Vagina (tissue), 2 donors: Measurements from ENCODE around the gene CREB5. TPM values are rescaled to one million over a fixed set of nuclear protein-coding genes. Genes with fewer than 3 reads are reported as not detected.

Source experiments
- DNase-seq, 2 donors: peaks; one replicate each; pipeline ENCODE4 v3.0.0-alpha.2; 2017; ENCODE audit errors: extremely low spot score in 2 of 2
- H3K27ac ChIP-seq: fragments of 200-600 bp; sonication (generic); one replicate; pipeline ENCODE4 v1.5.1; 2019
- H3K27me3 ChIP-seq: fragments of 200-600 bp; sonication (generic); one replicate; pipeline ENCODE4 v1.5.1; 2019
- H3K36me3 ChIP-seq, 2 donors: fragments of 200-600 bp; sonication (generic); one replicate each; pipeline ENCODE4 v1.5.1; 2017 to 2019
- H3K4me1 ChIP-seq: fragments of 200-600 bp; sonication (generic); one replicate; pipeline ENCODE4 v1.5.1; 2019
- H3K4me3 ChIP-seq, 2 donors: fragments of 200-600 bp; sonication (generic); 1 replicate in 1 of 2; 2 replicates in 1 of 2; pipeline ENCODE4 v1.5.1; 2016 to 2019
- H3K9me3 ChIP-seq: fragments of 200-600 bp; sonication (generic); one replicate; pipeline ENCODE4 v1.5.1; 2019
- CTCF ChIP-seq, 3 experiments: fragments of 450-650 bp in 2 of 3; fragments of 200-600 bp in 1 of 3; sonication (generic) in 1 of 3; IDR thresholded peaks; one replicate each; pipeline ENCODE4 v1.5.1; 2017 to 2019; ENCODE audit warnings: antibody characterized with exemption in 3 of 3, mild to moderate bottlenecking in 2 of 3, moderate library complexity in 2 of 3
- POLR2A ChIP-seq, 2 donors: fragments of 450-650 bp; IDR thresholded peaks; one replicate each; pipeline ENCODE4 v1.6.1; 2017; ENCODE audit warnings: antibody characterized with exemption in 2 of 2, mild to moderate bottlenecking in 2 of 2, moderate library complexity in 2 of 2
- POLR2AphosphoS5 ChIP-seq, 2 donors: sonication (generic); formaldehyde crosslinking; IDR thresholded peaks; one replicate each; pipeline ENCODE4 v1.9.0; 2017; ENCODE audit warnings: antibody characterized with exemption in 2 of 2, mild to moderate bottlenecking in 2 of 2, low read depth in 1 of 2; ENCODE audit not compliant: insufficient read depth in 1 of 2
- intact Hi-C: fragments of 100-400 bp; cut with DNase I; formaldehyde crosslinking; loops from one replicate; pipeline ENCODE4 v1.15.1; 2023
- total RNA-seq: library from RNA; depleted of rRNA; stranded (reverse); fragments of >200 nt; gene quantifications from one replicate; pipeline ENCODE4 v1.2.3, GENCODE V29; 2016

The CREB5 gene
- total RNA-seq, 1 donor from 2014 or later: 23.1 TPM

DNA sequence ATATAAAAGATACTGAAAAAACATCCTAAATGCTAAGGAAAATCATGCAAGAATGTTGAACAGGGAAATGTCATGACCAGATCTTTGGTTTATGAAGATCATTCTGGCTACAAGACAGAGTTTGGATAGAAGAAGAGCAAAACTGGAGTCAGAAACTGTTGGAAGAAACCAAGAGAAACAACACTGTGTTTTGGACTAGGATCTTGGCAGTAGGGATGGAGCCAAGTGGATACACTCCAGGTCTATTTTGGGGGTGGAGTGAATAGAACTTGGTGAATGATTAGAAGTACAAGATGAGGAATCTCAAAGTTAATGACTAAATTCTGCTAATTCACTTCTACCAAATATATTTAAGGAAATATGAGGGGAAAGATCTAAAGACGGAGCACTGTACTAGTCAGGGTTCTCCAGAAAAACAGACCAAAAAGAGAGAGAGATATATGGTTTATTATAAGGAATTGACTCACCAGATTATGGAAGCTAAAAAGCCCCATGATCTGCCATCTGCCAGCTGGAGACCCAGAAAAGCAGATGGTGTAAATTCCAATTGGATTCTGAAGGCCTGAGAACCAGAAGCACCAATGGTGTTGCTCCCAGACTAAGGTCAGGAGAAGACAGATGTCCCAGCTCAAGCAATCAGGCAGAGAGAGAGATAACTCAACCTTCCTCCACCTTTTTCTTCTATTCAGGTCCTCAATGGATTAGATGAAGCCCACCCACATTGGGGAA lies 290.9 kb downstream of the CREB5 start:
- no peak for DNase-seq
- H3K9me3 ChIP-seq: no peaks in the 10 kb centered on the region
- intact Hi-C loops: loop anchor here (5.0 kb wide), 1 partner anchor 109 kb away; no protein-coding TSS in a partner anchor
- H3K27ac ChIP-seq: no peak overlapping the region
- no peaks in the 10 kb centered on the region for H3K27me3 ChIP-seq
- H3K4me1 ChIP-seq: peaks cover 26% of the 10 kb centered on the region
- no peak overlapping the region for H3K4me3 ChIP-seq
- TF ChIP-seq POLR2A (IDR thresholded peaks at IDR 0.05) (no peak), CTCF (IDR thresholded peaks at IDR 0.05) (no peak), POLR2AphosphoS5 (IDR thresholded peaks at IDR 0.05; ENCODE audit: insufficient read depth in 1 of 2, low read depth in 1 of 2) (no peak)
- no peaks in the 10 kb centered on the region for H3K36me3 ChIP-seq

GRCh38 chr7:28704706-28705105 lies 292.4 kb downstream of the CREB5 start:
- H3K27me3 ChIP-seq: no peaks in the 10 kb centered on the region
- H3K4me3 ChIP-seq: no peak overlapping the region
- peaks cover 41% of the 10 kb centered on the region for H3K4me1 ChIP-seq
- H3K27ac ChIP-seq: no peak overlapping the region
- TF ChIP-seq POLR2A (IDR thresholded peaks at IDR 0.05) (no peak), CTCF (IDR thresholded peaks at IDR 0.05) (no peak), POLR2AphosphoS5 (IDR thresholded peaks at IDR 0.05; ENCODE audit: insufficient read depth in 1 of 2, low read depth in 1 of 2) (no peak)
- no peaks in the 10 kb centered on the region for H3K36me3 ChIP-seq
- intact Hi-C loops: loop anchor here (5.0 kb wide), 1 partner anchor 108 kb away; no protein-coding TSS in a partner anchor
- no peaks in the 10 kb centered on the region for H3K9me3 ChIP-seq
- no peak for DNase-seq

- Histone ChIP-seq H3K4me1 (peaks cover 41% of the 10 kb centered on the region), H3K4me3 (no peak overlapping the region), H3K27ac (no peak overlapping the region), H3K27me3 (no peaks in the 10 kb centered on the region), H3K36me3 (no peaks in the 10 kb centered on the region), H3K9me3 (no peaks in the 10 kb centered on the region)
- no peak for DNase-seq
- intact Hi-C loops: no loop called here
- TF ChIP-seq POLR2A (IDR thresholded peaks at IDR 0.05) (no peak), POLR2AphosphoS5 (IDR thresholded peaks at IDR 0.05; ENCODE audit: insufficient read depth in 1 of 2, low read depth in 1 of 2) (no peak), CTCF (IDR thresholded peaks at IDR 0.05) (no peak)
Measured at GRCh38 chr7:28705350-28705749, 293.0 kb downstream of the CREB5 start.

DNA sequence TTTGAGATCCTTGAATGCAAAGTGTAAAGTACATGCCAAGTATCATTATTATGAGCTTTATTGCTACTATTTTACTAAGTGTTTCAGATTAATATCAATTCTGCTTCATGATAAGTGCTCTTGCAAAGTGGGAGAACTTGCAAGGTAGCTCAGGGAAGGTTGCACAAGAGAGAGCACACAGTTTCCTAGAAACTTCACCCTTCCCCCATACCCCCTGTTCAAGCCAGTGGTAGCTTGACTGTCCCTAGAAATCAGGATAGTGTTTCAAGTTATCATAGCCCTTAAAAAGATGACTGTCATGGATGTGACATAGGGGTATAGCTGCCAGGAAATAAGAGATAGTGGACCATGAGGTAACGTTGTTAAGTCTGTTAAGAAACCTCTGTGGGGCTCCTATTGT lies 294.3 kb downstream of the CREB5 start:
- Histone ChIP-seq H3K4me1 (peaks cover 36% of the 10 kb centered on the region), H3K27me3 (no peaks in the 10 kb centered on the region), H3K27ac (no peak overlapping the region), H3K9me3 (no peaks in the 10 kb centered on the region), H3K4me3 (no peak overlapping the region), H3K36me3 (no peaks in the 10 kb centered on the region)
- no peak for TF ChIP-seq CTCF (IDR thresholded peaks at IDR 0.05)
- no peak for TF ChIP-seq POLR2AphosphoS5 (IDR thresholded peaks at IDR 0.05; ENCODE audit: insufficient read depth in 1 of 2, low read depth in 1 of 2)
- TF ChIP-seq POLR2A (IDR thresholded peaks at IDR 0.05): no peak
- intact Hi-C loops: no loop called here
- no peak for DNase-seq

DNA sequence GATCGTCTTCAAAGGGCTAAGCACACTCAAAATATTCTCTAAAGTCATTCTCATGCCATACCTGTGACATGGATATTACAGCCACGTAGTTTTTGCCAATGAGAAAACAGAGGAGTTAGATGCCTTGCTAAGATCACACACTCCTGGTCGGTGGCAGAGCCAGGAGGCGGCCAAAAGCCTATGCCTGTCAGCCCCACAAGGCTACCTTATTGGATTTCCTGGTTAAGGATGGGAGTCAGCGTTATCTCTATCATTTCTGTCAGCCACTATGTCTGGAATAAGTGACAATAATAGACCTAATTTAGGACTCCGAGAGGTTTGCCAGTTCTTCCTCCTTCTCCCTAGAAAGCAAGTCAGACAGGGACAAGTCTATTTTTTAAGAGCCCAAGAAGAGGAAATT lies 295.0 kb downstream of the CREB5 start:
- H3K4me1 ChIP-seq: peaks cover 31% of the 10 kb centered on the region
- no peak for TF ChIP-seq CTCF (IDR thresholded peaks at IDR 0.05)
- TF ChIP-seq POLR2AphosphoS5 (IDR thresholded peaks at IDR 0.05; ENCODE audit: insufficient read depth in 1 of 2, low read depth in 1 of 2): no peak
- no peak for TF ChIP-seq POLR2A (IDR thresholded peaks at IDR 0.05)
- no peaks in the 10 kb centered on the region for H3K27me3 ChIP-seq
- intact Hi-C loops: no loop called here
- no peak overlapping the region for H3K4me3 ChIP-seq
- no peaks in the 10 kb centered on the region for H3K9me3 ChIP-seq
- peak overlapping the region; percentile 56 for H3K27ac ChIP-seq
- no peak for DNase-seq
- no peaks in the 10 kb centered on the region for H3K36me3 ChIP-seq
